Measurements from ENCODE around the gene IMP3. TPM values are rescaled to one million over a fixed set of nuclear protein-coding genes. Genes with fewer than 3 reads are reported as not detected.
A peak's percentile ranks its signal among the peaks of the same experiment; 100 is the strongest.

The IMP3 gene
- total RNA-seq, 4 donors from 2014 or later, result 32.9 to 171 (median 68.5) TPM

GRCh38 chr15:75649045-75649761 is 9.2 kb upstream of the IMP3 start:
- intact Hi-C loops (cut with DNase I; ENCODE audit: low total_unique reads), result no loop called here
- TF ChIP-seq POLR2A (IDR thresholded peaks at IDR 0.05), result no peak
- TF ChIP-seq, protein P1, sequence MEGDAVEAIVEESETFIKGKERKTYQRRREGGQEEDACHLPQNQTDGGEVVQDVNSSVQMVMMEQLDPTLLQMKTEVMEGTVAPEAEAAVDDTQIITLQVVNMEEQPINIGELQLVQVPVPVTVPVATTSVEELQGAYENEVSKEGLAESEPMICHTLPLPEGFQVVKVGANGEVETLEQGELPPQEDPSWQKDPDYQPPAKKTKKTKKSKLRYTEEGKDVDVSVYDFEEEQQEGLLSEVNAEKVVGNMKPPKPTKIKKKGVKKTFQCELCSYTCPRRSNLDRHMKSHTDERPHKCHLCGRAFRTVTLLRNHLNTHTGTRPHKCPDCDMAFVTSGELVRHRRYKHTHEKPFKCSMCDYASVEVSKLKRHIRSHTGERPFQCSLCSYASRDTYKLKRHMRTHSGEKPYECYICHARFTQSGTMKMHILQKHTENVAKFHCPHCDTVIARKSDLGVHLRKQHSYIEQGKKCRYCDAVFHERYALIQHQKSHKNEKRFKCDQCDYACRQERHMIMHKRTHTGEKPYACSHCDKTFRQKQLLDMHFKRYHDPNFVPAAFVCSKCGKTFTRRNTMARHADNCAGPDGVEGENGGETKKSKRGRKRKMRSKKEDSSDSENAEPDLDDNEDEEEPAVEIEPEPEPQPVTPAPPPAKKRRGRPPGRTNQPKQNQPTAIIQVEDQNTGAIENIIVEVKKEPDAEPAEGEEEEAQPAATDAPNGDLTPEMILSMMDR (IDR thresholded peaks at IDR 0.05), result no peak
- peaks cover 2 to 48% of the 10 kb centered on the region in 2 donors for H3K4me1 ChIP-seq
- H3K9me3 ChIP-seq, result no peaks in the 10 kb centered on the region
- no peaks in the 10 kb centered on the region for H3K27me3 ChIP-seq
- H3K36me3 ChIP-seq, result no peaks in the 10 kb centered on the region
- no peak for DNase-seq
- H3K27ac ChIP-seq, result peak overlapping the region; percentile 91 to 94
- peak overlapping the region; percentile 63 to 71 for H3K4me3 ChIP-seq

DNA sequence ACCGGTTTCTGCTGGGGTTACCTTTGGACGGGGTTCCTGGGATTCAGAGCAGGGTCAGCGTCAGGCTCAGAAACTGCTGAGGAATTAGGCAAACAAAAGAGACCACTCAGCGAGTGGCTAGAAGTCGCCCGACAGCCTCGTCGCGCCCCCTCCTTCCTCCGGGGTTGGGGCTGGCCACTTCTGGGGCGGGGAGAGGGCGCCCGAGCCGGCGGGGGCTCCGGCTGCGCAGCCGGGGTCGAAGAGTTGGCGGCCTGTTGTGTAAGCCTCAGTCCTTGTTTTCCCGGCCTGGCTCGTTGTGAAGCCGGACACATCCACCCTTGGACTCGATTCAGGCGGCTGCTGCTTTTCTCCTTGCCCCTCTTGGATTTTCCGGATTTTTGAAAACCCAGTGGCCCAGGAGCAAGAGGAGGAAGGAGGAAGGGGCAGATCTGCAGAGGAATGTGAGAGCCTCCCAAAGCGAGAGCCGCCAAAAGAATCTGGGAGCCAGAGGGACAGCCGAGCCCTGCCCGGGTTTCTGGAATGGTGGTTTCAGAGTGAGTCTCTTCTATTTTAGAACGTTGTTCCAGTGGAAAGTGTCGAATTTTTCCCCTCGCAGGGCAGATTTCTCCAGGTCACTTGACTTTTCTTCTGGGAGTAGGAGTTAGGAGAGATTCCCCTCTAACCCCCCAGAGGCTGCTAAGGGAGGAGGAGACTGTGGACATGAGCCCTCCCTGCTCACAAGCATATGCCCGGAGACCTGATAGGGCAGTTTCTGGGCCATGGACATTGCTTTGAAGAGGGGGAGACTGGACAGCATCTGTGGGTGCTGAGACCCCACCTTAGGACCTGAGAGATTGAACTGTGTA is 8.4 kb upstream of the IMP3 start:
- peak; percentile 63 to 68 for DNase-seq
- H3K4me3 ChIP-seq, result peak overlapping the region; percentile 63 to 71
- H3K4me1 ChIP-seq, result peaks cover 0 to 40% of the 10 kb centered on the region in 2 donors
- no peaks in the 10 kb centered on the region for H3K27me3 ChIP-seq
- H3K27ac ChIP-seq, result peak overlapping the region; percentile 91 to 94
- no peaks in the 10 kb centered on the region for H3K9me3 ChIP-seq
- H3K36me3 ChIP-seq, result no peaks in the 10 kb centered on the region
- TF ChIP-seq POLR2A (IDR thresholded peaks at IDR 0.05), result no peak
- TF ChIP-seq, protein P1 (IDR thresholded peaks at IDR 0.05), result peak in 1 of 4 experiments; percentile 4
- intact Hi-C loops (cut with DNase I; ENCODE audit: low total_unique reads), result no loop called here

DNA sequence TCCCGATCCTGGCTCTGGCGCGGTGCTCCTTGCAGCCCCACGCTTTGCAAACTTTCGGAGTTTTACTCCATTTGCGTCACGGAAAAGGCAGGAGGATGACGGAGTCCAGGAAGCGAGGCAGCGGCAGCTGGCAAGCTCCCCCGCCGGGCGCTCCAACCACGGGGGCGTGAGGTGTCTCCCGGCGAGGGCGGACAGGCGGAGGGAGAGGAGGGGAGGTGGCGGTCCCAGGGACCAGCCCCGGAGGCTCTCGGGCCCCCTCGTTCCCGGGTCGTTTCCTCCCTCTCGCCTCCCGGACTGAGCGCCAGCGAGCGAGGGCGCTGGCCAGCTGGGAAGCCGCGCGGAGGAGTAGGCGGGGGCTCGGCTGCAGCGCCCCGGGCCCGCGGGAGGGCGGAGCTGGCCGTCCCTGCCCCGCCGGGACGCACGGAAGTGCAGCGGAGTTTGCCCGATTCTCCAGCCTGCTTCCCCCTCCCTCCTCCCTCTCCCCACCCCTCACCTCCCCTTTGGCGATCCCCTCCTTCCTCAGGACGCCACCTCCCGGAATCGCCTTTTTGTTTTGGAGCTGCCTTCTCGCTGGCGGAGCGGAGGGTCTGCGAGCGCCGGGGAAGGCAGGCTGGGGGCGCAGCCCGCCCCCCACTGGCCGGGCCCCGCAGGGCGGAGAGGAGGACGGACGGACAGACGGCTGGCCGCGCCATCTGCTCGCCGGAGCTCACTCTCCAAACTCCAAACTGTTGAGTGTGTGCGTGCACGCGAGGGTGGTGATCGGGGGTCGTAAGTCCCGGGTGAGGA is 7.5 kb upstream of the IMP3 start, which contains the start of gene SNX33:
TSS of gene SNX33 (plus strand) at position 543 of the 786 bp plus-strand sequence. CDS start 1,191 bp downstream, outside the sequence.
- no peaks in the 10 kb centered on the region for H3K27me3 ChIP-seq
- no peaks in the 10 kb centered on the region for H3K36me3 ChIP-seq
- peak within 1 kb of the TSS; percentile 91 to 94 for H3K27ac ChIP-seq
- H3K9me3 ChIP-seq, result no peaks in the 10 kb centered on the region
- peak within 1 kb of the TSS; percentile 63 to 71 for H3K4me3 ChIP-seq
- peak in 1 of 2 donors; percentile 82 for TF ChIP-seq POLR2A (IDR thresholded peaks at IDR 0.05)
- TF ChIP-seq, protein P1 (IDR thresholded peaks at IDR 0.05), result peak; percentile 41 to 57 (median 52)
- intact Hi-C loops (cut with DNase I; ENCODE audit: low total_unique reads), result no loop called here
- DNase-seq, result peak; percentile 83 to 85
- H3K4me1 ChIP-seq, result peaks cover 0 to 31% of the 10 kb centered on the region in 2 donors

GRCh38 chr15:75646944-75647364 is 6.9 kb upstream of the IMP3 start:
- Histone ChIP-seq H3K4me1 (peaks cover 0 to 25% of the 10 kb centered on the region in 2 donors), H3K27ac (peak overlapping the region; percentile 91 to 94), H3K9me3 (no peaks in the 10 kb centered on the region), H3K4me3 (peak overlapping the region; percentile 63 to 71), H3K36me3 (no peaks in the 10 kb centered on the region), H3K27me3 (no peaks in the 10 kb centered on the region)
- no peak for DNase-seq
- TF ChIP-seq POLR2A (IDR thresholded peaks at IDR 0.05), result no peak
- TF ChIP-seq, protein P1 (IDR thresholded peaks at IDR 0.05), result no peak
- intact Hi-C loops (cut with DNase I; ENCODE audit: low total_unique reads), result no loop called here

Data from uterus (tissue), 4 donors.